ENCODE measurements around the gene RASGRP3. TPM values are rescaled to one million over a fixed set of nuclear protein-coding genes. Genes with fewer than 3 reads are reported as not detected.

The RASGRP3 gene
- total RNA-seq, 1 experiment from 2014 or later, result 0.72 TPM

DNA sequence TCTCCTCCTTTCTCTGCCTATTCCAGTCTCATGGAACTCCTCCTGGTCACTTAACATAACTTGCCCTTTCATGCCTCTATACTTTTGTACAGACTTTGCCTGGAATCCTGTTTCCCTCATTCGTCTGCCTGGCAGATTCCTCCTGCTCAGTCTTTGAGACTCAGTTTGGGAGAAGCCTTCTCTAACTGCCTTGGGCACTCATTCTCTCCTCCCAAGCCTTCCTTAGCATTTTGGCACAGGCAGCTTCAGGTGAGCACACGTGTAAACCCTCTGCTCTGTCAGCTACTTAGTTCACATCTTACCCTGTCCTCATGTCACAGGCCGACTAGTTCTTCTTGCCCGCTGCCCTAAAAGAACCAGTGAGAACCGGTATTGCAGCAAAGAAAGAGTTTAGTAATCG, 128.6 kb downstream of the RASGRP3 start:
- POLR2A ChIA-PET (ENCODE audit: unreplicated experiment), result no interaction called here
- Histone ChIP-seq H3K9me2 (ENCODE audit: insufficient read depth) (no peaks in the 10 kb centered on the region), H3K4me3 (no peak overlapping the region), H3F3A (ENCODE audit: insufficient read depth, low read depth) (no peaks in the 10 kb centered on the region), H3K9me3 (ENCODE audit: insufficient read depth, low read depth) (no peaks in the 10 kb centered on the region), H3K27me3 (ENCODE audit: insufficient read depth, low read depth) (no peaks in the 10 kb centered on the region), H4K20me1 (ENCODE audit: insufficient read depth) (no peaks in the 10 kb centered on the region), H3K79me2 (ENCODE audit: low read depth) (no peaks in the 10 kb centered on the region), H3K36me3 (ENCODE audit: low read depth) (no peaks in the 10 kb centered on the region), H2AFZ (no peak overlapping the region), H3K4me1 (replicated peaks; ENCODE audit: insufficient read depth) (peaks cover 1% of the 10 kb centered on the region; the same call in 1 of the 2 replicates), H3K4me2 (no peak overlapping the region), H3K27ac (no peak overlapping the region)
- no TSS peak for BruUV-seq (replicated peaks)
- CTCF ChIA-PET, result no interaction called here
- intact Hi-C loops (cut with micrococcal nuclease; ENCODE audit: unreplicated experiment), result no loop called here
- DNase-seq, result no peak
- TF ChIP-seq EZH2 (IDR thresholded peaks at IDR 0.05; ENCODE audit: low read depth), result no peak
- TF ChIP-seq, protein P1, sequence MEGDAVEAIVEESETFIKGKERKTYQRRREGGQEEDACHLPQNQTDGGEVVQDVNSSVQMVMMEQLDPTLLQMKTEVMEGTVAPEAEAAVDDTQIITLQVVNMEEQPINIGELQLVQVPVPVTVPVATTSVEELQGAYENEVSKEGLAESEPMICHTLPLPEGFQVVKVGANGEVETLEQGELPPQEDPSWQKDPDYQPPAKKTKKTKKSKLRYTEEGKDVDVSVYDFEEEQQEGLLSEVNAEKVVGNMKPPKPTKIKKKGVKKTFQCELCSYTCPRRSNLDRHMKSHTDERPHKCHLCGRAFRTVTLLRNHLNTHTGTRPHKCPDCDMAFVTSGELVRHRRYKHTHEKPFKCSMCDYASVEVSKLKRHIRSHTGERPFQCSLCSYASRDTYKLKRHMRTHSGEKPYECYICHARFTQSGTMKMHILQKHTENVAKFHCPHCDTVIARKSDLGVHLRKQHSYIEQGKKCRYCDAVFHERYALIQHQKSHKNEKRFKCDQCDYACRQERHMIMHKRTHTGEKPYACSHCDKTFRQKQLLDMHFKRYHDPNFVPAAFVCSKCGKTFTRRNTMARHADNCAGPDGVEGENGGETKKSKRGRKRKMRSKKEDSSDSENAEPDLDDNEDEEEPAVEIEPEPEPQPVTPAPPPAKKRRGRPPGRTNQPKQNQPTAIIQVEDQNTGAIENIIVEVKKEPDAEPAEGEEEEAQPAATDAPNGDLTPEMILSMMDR (conservative IDR thresholded peaks at IDR 0.05), result no peak

DNA sequence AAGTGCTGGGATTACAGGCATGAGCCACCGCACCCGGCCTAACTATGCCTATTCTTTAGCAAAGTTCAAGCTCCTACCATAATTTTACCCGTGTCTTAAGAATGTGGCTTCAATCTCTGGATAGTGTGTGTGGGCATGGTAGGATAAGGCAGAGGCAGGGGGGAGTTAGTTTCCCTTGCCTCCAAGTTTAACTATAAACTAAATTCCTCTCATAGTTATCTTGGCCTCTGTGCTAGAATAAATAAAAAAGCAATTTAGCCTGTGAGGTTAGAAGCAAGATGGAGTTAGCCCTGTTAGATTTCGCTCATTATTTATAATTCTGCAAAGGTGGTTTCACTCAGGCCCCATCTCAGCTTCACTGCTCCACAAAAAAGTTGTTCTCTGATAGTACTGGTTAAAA, 129.7 kb downstream of the RASGRP3 start:
- ChIA-PET POLR2A (ENCODE audit: unreplicated experiment) (no interaction called here), CTCF (no interaction called here)
- Histone ChIP-seq H3K36me3 (ENCODE audit: low read depth) (no peaks in the 10 kb centered on the region), H2AFZ (no peak overlapping the region), H3K9me3 (ENCODE audit: insufficient read depth, low read depth) (no peaks in the 10 kb centered on the region), H3K27ac (no peak overlapping the region), H3K4me2 (no peak overlapping the region), H3K4me1 (replicated peaks; ENCODE audit: insufficient read depth) (no peaks in the 10 kb centered on the region), H4K20me1 (ENCODE audit: insufficient read depth) (no peaks in the 10 kb centered on the region), H3F3A (ENCODE audit: insufficient read depth, low read depth) (no peaks in the 10 kb centered on the region), H3K4me3 (no peak overlapping the region), H3K27me3 (ENCODE audit: insufficient read depth, low read depth) (no peaks in the 10 kb centered on the region), H3K79me2 (ENCODE audit: low read depth) (no peaks in the 10 kb centered on the region), H3K9me2 (ENCODE audit: insufficient read depth) (no peaks in the 10 kb centered on the region)
- no peak for TF ChIP-seq EZH2 (IDR thresholded peaks at IDR 0.05; ENCODE audit: low read depth)
- TF ChIP-seq, protein P1 (conservative IDR thresholded peaks at IDR 0.05), result no peak
- no peak for DNase-seq
- no TSS peak for BruUV-seq (replicated peaks)
- intact Hi-C loops (cut with micrococcal nuclease; ENCODE audit: unreplicated experiment), result no loop called here

DNA sequence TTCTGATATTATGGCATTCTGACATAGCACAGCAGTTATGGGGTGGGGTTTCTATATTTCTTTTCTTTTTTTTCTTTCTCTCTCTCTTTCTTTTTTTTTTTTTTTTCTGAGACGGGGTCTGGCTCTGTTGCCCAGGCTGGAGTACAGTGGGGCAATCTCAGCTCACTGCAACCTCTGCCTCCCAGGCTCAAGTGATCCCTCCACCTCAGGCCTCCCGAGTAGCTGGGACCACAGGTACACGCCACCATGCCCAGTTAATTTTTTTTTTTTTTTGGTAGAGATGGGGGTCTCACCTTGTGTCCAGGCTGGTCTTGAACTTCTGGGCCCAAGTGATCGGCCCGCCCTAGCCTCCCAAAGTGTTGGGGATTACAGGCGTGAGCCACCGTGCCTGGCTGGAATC, 130.2 kb downstream of the RASGRP3 start:
- TF ChIP-seq EZH2 (IDR thresholded peaks at IDR 0.05; ENCODE audit: low read depth), result no peak
- TF ChIP-seq, protein P1 (conservative IDR thresholded peaks at IDR 0.05), result no peak
- Histone ChIP-seq H3K79me2 (ENCODE audit: low read depth) (no peaks in the 10 kb centered on the region), H2AFZ (no peak overlapping the region), H3F3A (ENCODE audit: insufficient read depth, low read depth) (no peaks in the 10 kb centered on the region), H3K27me3 (ENCODE audit: insufficient read depth, low read depth) (no peaks in the 10 kb centered on the region), H3K27ac (no peak overlapping the region), H3K9me2 (ENCODE audit: insufficient read depth) (no peaks in the 10 kb centered on the region), H3K4me2 (no peak overlapping the region), H3K4me3 (no peak overlapping the region), H3K36me3 (ENCODE audit: low read depth) (no peaks in the 10 kb centered on the region), H3K9me3 (ENCODE audit: insufficient read depth, low read depth) (no peaks in the 10 kb centered on the region), H4K20me1 (ENCODE audit: insufficient read depth) (no peaks in the 10 kb centered on the region), H3K4me1 (replicated peaks; ENCODE audit: insufficient read depth) (no peaks in the 10 kb centered on the region)
- POLR2A ChIA-PET (ENCODE audit: unreplicated experiment), result no interaction called here
- no peak for DNase-seq
- BruUV-seq (replicated peaks), result no TSS peak
- CTCF ChIA-PET, result no interaction called here
- intact Hi-C loops (cut with micrococcal nuclease; ENCODE audit: unreplicated experiment), result no loop called here

Data from PC-9 (cell line).